Subcutaneous adipose tissue (tissue), 4 donors: Measurements from ENCODE around the gene CD200R1L. TPM values are rescaled to one million over a fixed set of nuclear protein-coding genes. Genes with fewer than 3 reads are reported as not detected.

Experiments used
- CTCF ChIP-seq: fragments of 450-650 bp; IDR thresholded peaks from one replicate; pipeline ENCODE4 v1.5.1; 2016; ENCODE audit warnings: low read depth, mild to moderate bottlenecking, control low read depth, antibody characterized with exemption, moderate library complexity
- total RNA-seq, 4 donors: library from RNA; depleted of rRNA; stranded (reverse); fragments of >200 nt; gene quantifications; one replicate each; pipeline ENCODE4 v1.1.0, GENCODE V29; 2016

The CD200R1L gene, protein sequence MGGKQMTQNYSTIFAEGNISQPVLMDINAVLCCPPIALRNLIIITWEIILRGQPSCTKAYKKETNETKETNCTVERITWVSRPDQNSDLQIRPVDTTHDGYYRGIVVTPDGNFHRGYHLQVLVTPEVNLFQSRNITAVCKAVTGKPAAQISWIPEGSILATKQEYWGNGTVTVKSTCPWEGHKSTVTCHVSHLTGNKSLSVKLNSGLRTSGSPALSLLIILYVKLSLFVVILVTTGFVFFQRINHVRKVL
- total RNA-seq, result not detected

GRCh38 chr3:112846764-112847163 lies at the start of gene CD200R1L:
TSS of gene CD200R1L (minus strand) at chr3:112846864. CDS start at chr3:112829367, 17,497 bp downstream.
- no peak for TF ChIP-seq CTCF

DNA sequence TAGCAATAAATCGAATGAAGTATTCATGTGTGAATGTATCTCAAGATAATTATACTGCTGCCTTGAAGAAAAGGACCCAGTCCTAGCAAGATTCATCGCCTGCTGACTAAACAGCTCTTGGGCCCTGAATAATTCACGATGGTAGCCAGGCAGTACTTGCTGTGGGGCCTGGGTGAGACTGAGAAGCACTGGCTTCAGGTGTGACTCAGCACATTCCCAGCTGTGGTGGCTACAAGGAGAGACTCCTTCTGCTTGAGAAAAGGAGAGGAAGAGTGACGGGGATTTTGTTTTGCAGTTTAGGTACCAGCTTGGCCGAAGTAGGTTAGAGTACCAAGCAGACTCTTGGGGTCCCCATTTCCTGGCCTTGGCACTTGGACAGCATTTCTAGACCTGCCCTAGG lies 47.6 kb upstream of the CD200R1L start:
- TF ChIP-seq CTCF, result no peak

- TF ChIP-seq CTCF, result no peak
Observed at GRCh38 chr3:112889357-112889756, 42.7 kb upstream of the CD200R1L start.

DNA sequence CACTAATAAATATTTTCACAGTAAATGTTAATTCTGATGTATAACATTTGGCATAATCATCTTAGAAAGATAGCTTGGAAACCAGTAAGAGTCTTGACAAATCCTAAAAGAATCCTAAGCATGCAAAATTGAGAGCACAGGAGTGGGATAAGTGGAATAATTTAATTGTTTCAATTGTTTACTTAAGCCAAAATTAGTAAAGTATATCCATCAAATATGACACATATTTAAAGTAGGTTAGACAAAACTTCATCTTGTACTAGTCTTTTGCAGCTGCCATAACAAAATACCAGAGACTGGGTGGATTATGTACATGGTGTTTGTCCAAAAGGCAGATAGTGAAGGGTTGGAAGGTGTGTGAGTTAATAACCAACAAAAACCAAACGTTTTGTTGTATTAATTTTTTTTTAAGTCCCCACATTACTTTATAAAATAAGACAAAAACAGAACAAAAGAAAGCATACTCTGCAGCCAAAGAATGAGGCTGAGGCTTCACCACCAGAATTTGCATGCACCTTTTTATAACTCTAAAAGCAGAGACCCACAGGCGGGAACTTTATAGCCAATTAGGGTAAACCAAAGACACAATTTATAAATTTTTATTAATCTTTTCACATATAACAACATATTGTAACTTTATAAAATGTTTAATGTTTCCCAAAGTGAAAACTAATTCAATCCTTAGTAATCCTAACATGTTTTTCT lies 41.9 kb upstream of the CD200R1L start:
- TF ChIP-seq CTCF, result no peak

GRCh38 chr3:112884678-112885290 lies 38.1 kb upstream of the CD200R1L start:
- TF ChIP-seq CTCF, result no peak

DNA sequence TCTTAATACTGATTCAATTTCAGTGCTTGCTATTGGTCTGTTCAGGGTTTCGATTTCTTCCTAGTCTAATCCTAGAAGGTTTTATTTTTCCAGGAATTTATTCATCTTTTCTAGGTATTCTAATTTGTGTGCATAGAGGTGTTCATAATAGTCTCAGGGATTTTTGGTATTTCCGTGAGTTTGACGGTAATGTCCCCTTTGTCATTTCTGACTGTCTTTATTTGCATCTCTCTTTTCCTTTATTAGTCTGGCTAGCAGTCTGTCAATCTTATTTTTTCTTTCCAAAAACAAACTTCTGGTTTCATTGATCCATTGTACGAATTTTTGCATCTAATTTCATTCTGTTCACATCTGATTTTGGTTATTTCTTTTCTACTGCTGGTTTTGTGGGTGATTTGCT lies 35.2 kb upstream of the CD200R1L start:
- no peak for TF ChIP-seq CTCF

DNA sequence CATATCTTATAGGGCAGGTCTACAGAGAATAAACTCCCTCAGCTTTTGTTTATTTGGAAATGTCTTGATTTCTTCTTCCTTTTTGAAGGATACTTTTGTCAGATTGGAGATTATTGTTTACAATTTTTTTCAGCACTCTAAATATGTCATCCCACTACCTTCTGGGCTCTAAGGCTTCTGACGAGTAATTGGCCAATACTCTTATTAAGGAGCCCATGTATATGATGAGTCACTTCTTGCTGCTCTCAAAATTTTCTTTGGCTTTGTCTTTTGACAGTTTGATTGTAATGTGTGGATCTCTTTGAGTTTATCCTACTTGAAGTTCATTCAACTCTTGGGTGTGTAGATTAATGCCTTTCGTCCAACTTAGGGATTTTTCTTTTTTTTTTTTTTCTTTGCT lies 28.9 kb upstream of the CD200R1L start:
- TF ChIP-seq CTCF, result no peak
